IMR-90 (cell line): ENCODE data around the gene DCUN1D4. TPM values are rescaled to one million over a fixed set of nuclear protein-coding genes. Genes with fewer than 3 reads are reported as not detected.

Experiments
- ATAC-seq: fragments of 200-7000 bp; cut with Tn5 transposase; 2 replicates; pipeline ENCODE4 v1.9.1; 2020; ENCODE audit warnings: low read depth, mild to moderate bottlenecking, moderate library complexity
- BruUV-seq: library from RNA; stranded (reverse); fragments of 400-500 nt; replicated peaks from 2 replicates; lab custom pipeline; 2021; lab: Mats Ljungman, UMichigan
- CTCF ChIA-PET: fragments of 300-600 bp; formaldehyde crosslinking; extraction: SDS; loops from one replicate; lab custom pipeline; 2021; ENCODE audit warnings: antibody characterized with exemption; lab: Yijun Ruan, JAX
- POLR2A ChIA-PET: fragments of 300-600 bp; sonication (Branson Sonifier 250); formaldehyde crosslinking; loops from one replicate; lab custom pipeline; 2022; ENCODE audit warnings: antibody characterized with exemption; ENCODE audit not compliant: unreplicated experiment; lab: Charles Lee
- DNase-seq: peaks from one replicate; pipeline ENCODE4 v3.0.0; 2013
- H2AFZ ChIP-seq: replicated peaks from 2 replicates; pipeline ENCODE3; 2013; ENCODE audit warnings: low read length, mild to moderate bottlenecking; ENCODE audit not compliant: poor library complexity
- H2AK5ac ChIP-seq: 2 replicates; pipeline ENCODE4 v1.6.1; 2013; ENCODE audit warnings: low read depth, low read length, inconsistent platforms
- H2AK9ac ChIP-seq: replicated peaks from 2 replicates; pipeline ENCODE3; 2013; ENCODE audit warnings: mild to moderate bottlenecking, low read depth, low read length, moderate library complexity; ENCODE audit not compliant: poor library complexity
- H2BK120ac ChIP-seq: 2 replicates; pipeline ENCODE4 v1.6.1; 2013; ENCODE audit warnings: low read depth, low read length, inconsistent platforms
- H2BK15ac ChIP-seq: 3 replicates; pipeline ENCODE4 v1.6.1; 2013; ENCODE audit warnings: low read depth, low read length, inconsistent platforms
- H2BK20ac ChIP-seq: 2 replicates; pipeline ENCODE4 v1.6.1; 2013; ENCODE audit warnings: low read depth, mild to moderate bottlenecking, inconsistent platforms, low read length, moderate library complexity
- H2BK5ac ChIP-seq: 2 replicates; pipeline ENCODE4 v1.6.1; 2013; ENCODE audit warnings: mild to moderate bottlenecking, low read depth, low read length, inconsistent platforms; ENCODE audit not compliant: poor library complexity, severe bottlenecking
- H3K14ac ChIP-seq: replicated peaks from 2 replicates; pipeline ENCODE4 v1.6.1; 2013; ENCODE audit warnings: low read depth, low read length, inconsistent platforms
- H3K18ac ChIP-seq: 2 replicates; pipeline ENCODE4 v1.6.1; 2013; ENCODE audit warnings: low read depth, low read length, control low read depth
- H3K23ac ChIP-seq: 2 replicates; pipeline ENCODE4 v1.6.1; 2013; ENCODE audit warnings: low read depth, low read length, inconsistent platforms
- H3K27ac ChIP-seq: 2 replicates; pipeline ENCODE4 v1.5.1; 2013; ENCODE audit warnings: mild to moderate bottlenecking, control low read depth, low read length; ENCODE audit not compliant: insufficient read depth
- H3K27me3 ChIP-seq: 2 replicates; pipeline ENCODE4 v1.6.1; 2013; ENCODE audit warnings: low read length; ENCODE audit not compliant: control insufficient read depth, insufficient read depth
- H3K36me3 ChIP-seq: 2 replicates; pipeline ENCODE4 v1.6.1; 2013; ENCODE audit warnings: low read length, mixed read lengths; ENCODE audit not compliant: control insufficient read depth, insufficient read depth
- H3K4ac ChIP-seq: 2 replicates; pipeline ENCODE4 v1.6.1; 2013; ENCODE audit warnings: low read depth, low read length, inconsistent platforms
- H3K4me1 ChIP-seq: 2 replicates; pipeline ENCODE4 v1.6.1; 2013; ENCODE audit warnings: low read length, mixed read lengths; ENCODE audit not compliant: control insufficient read depth, insufficient read depth
- H3K4me2 ChIP-seq: 2 replicates; pipeline ENCODE4 v1.6.1; 2013; ENCODE audit warnings: low read depth, mild to moderate bottlenecking, control low read depth, low read length, moderate library complexity
- H3K4me3 ChIP-seq: 2 replicates; pipeline ENCODE4 v1.5.1; 2013; ENCODE audit warnings: low read depth, mild to moderate bottlenecking, control low read depth, low read length, moderate library complexity; ENCODE audit not compliant: insufficient read depth
- H3K56ac ChIP-seq: 2 replicates; pipeline ENCODE4 v1.6.1; 2013; ENCODE audit warnings: low read length, inconsistent platforms; ENCODE audit not compliant: insufficient read depth; ENCODE audit errors: extremely low read depth
- H3K79me1 ChIP-seq, 2 experiments: 2 replicates each; pipeline ENCODE4 v1.6.1; 2013; ENCODE audit warnings: low read length in 2 of 2, inconsistent platforms in 1 of 2, low read depth in 1 of 2
- H3K9ac ChIP-seq: 2 replicates; pipeline ENCODE4 v1.6.1; 2013; ENCODE audit warnings: low read depth, low read length, control low read depth
- H3K9me1 ChIP-seq: 2 replicates; pipeline ENCODE4 v1.6.1; 2013; ENCODE audit warnings: low read length, inconsistent platforms; ENCODE audit not compliant: insufficient read depth
- H3K9me3 ChIP-seq: 2 replicates; pipeline ENCODE4 v1.6.1; 2013; ENCODE audit warnings: low read length; ENCODE audit not compliant: control insufficient read depth, insufficient read depth
- H4K20me1 ChIP-seq: 2 replicates; pipeline ENCODE4 v1.6.1; 2013; ENCODE audit warnings: low read length, inconsistent platforms; ENCODE audit not compliant: insufficient read depth
- H4K5ac ChIP-seq: 2 replicates; pipeline ENCODE4 v1.6.1; 2013; ENCODE audit warnings: mild to moderate bottlenecking, low read depth, low read length, control low read depth
- H4K8ac ChIP-seq, 2 experiments: 2 replicates each; pipeline ENCODE4 v1.6.1; 2013; ENCODE audit warnings: low read depth in 2 of 2, low read length in 2 of 2, control low read depth in 1 of 2, inconsistent platforms in 1 of 2
- H4K91ac ChIP-seq: 2 replicates; pipeline ENCODE4 v1.6.1; 2013; ENCODE audit warnings: low read depth, low read length, inconsistent platforms; ENCODE audit not compliant: insufficient read depth
- BHLHE40 ChIP-seq: fragments of 150-350 bp; IDR thresholded peaks from 2 replicates; pipeline ENCODE4 v1.6.1; 2016; ENCODE audit warnings: mild to moderate bottlenecking, low read depth, low read length
- CEBPB ChIP-seq: IDR thresholded peaks from 2 replicates; pipeline ENCODE4 v1.6.1; 2012; ENCODE audit warnings: low read depth, low read length, improper control_type of control experiment
- CTCF ChIP-seq: conservative IDR thresholded peaks from 2 replicates; pipeline ENCODE4 v1.5.1; 2012; ENCODE audit warnings: mild to moderate bottlenecking, low read depth, low read length, improper control_type of control experiment
- ELK1 ChIP-seq: fragments of 150-350 bp; IDR thresholded peaks from 2 replicates; pipeline ENCODE4 v1.6.1; 2016; ENCODE audit warnings: low read depth, mild to moderate bottlenecking, low read length, moderate library complexity, borderline replicate concordance
- FOS ChIP-seq: fragments of 150-350 bp; IDR thresholded peaks from 2 replicates; pipeline ENCODE4 v1.6.1; 2016; ENCODE audit warnings: low read depth, low read length
- MAFK ChIP-seq: IDR thresholded peaks from 2 replicates; pipeline ENCODE4 v1.6.1; 2012; ENCODE audit warnings: low read depth, low read length, improper control_type of control experiment
- MAZ ChIP-seq: IDR thresholded peaks from 2 replicates; pipeline ENCODE4 v1.6.1; 2012; ENCODE audit warnings: low read depth, mild to moderate bottlenecking, low read length, improper control_type of control experiment, moderate library complexity, borderline replicate concordance
- MXI1 ChIP-seq: IDR thresholded peaks from 2 replicates; pipeline ENCODE4 v1.6.1; 2012; ENCODE audit warnings: low read depth, mild to moderate bottlenecking, low read length, moderate library complexity, borderline replicate concordance
- NFE2L2 ChIP-seq: fragments of 150-350 bp; IDR thresholded peaks from 2 replicates; pipeline ENCODE4 v1.6.1; 2016; ENCODE audit warnings: low read depth, mild to moderate bottlenecking, low read length
- POLR2A ChIP-seq: IDR thresholded peaks from 2 replicates; pipeline ENCODE4 v1.6.1; 2012; ENCODE audit warnings: mild to moderate bottlenecking, low read depth, low read length
- RAD21 ChIP-seq: IDR thresholded peaks from 2 replicates; pipeline ENCODE4 v1.6.1; 2012; ENCODE audit warnings: low read length, improper control_type of control experiment
- RCOR1 ChIP-seq: IDR thresholded peaks from 2 replicates; pipeline ENCODE4 v1.6.1; 2012; ENCODE audit warnings: mild to moderate bottlenecking, low read length, improper control_type of control experiment; ENCODE audit not compliant: insufficient replicate concordance
- SMC3 ChIP-seq: fragments of 150-350 bp; IDR thresholded peaks from 2 replicates; pipeline ENCODE4 v1.6.1; 2016; ENCODE audit warnings: low read depth, mild to moderate bottlenecking, antibody characterized with exemption, low read length, moderate library complexity
- USF2 ChIP-seq: fragments of 150-350 bp; IDR thresholded peaks from 2 replicates; pipeline ENCODE4 v1.6.1; 2017; ENCODE audit warnings: mild to moderate bottlenecking, antibody characterized with exemption, low read length, low read depth
- WGBS, 2 experiments: methylation state at CpG; one replicate each; pipeline versions ENCODE4 v1.1.5 to v1.1.7; 2013; ENCODE audit warnings: missing lambda C conversion rate in 2 of 2; ENCODE audit not compliant: insufficient read length in 1 of 2; ENCODE audit errors: extremely low coverage in 2 of 2; 5-methylcytosine and 5-hydroxymethylcytosine counted together
- dilution Hi-C: fragments of 300-500 bp; cut with HindIII; formaldehyde crosslinking; loops from one replicate; pipeline ENCODE4 v1.14.3; 2018; ENCODE audit warnings: low sequenced_read_pairs; ENCODE audit not compliant: unreplicated experiment
- in situ Hi-C: fragments of 300-500 bp; cut with MboI; formaldehyde crosslinking; loops from 3 replicates; pipeline ENCODE4 v1.14.3; 2019; ENCODE audit warnings: low sequenced_read_pairs, inconsistent platforms, mixed read lengths
- intact Hi-C: fragments of 100-400 bp; cut with micrococcal nuclease; formaldehyde crosslinking; loops from 2 replicates; pipeline ENCODE4 v1.10.0; 2022
- polyA plus RNA-seq, 3 experiments: library from polyadenylated mRNA; depleted of rRNA; stranded (reverse); fragments of >200 nt; gene quantifications; 2 replicates each; pipeline ENCODE4 v1.2.3, GENCODE V29; 2012; ENCODE audit warnings: low replicate concordance in 1 of 3
- total RNA-seq: library from RNA; depleted of rRNA; stranded (reverse); fragments of >200 nt; gene quantifications from 2 replicates; pipeline ENCODE4 v1.2.3, GENCODE V29; 2012

DCUN1D4 gene
- total and polyA plus RNA-seq, 2 of the 4 experiments (the other 2 are of a cell fraction) = 31.0 to 44.3 TPM

- Histone ChIP-seq H3K18ac (no peak overlapping the region), H4K8ac (no peak overlapping the region), H3K4me3 (no peak overlapping the region), H2BK120ac (no peak overlapping the region), H2AK5ac (no peak overlapping the region), H3K27me3 (no peaks in the 10 kb centered on the region; the same call in 1 of the 2 replicates), H3K4me1 (no peaks in the 10 kb centered on the region), H3K27ac (no peak overlapping the region), H3K14ac (no peak overlapping the region), H4K91ac (no peak overlapping the region), H2AFZ (no peak overlapping the region), H3K4me2 (no peak overlapping the region), H3K9me3 (no peaks in the 10 kb centered on the region), H3K9me1 (no peaks in the 10 kb centered on the region), H3K23ac (no peak overlapping the region), H2BK5ac (no peak overlapping the region), H3K79me1 (no peaks in the 10 kb centered on the region), H4K20me1 (no peaks in the 10 kb centered on the region), H2AK9ac (no peak overlapping the region), H4K5ac (no peak overlapping the region), H2BK15ac (no peak overlapping the region), H3K4ac (no peak overlapping the region), H3K9ac (no peak overlapping the region), H3K36me3 (no peaks in the 10 kb centered on the region), H3K56ac (no peak overlapping the region), H2BK20ac (no peak overlapping the region)
- in situ Hi-C loops (no loop called here), intact Hi-C loops (no loop called here), dilution Hi-C loops (no loop called here)
- no TSS peak for BruUV-seq
- DNase-seq (no peak), ATAC-seq (no peak)
- ChIA-PET CTCF (no interaction called here), POLR2A (no interaction called here)
- no peak for TF ChIP-seq SMC3
- TF ChIP-seq RAD21 = no peak
- no peak for TF ChIP-seq CEBPB
- no peak for TF ChIP-seq FOS
- TF ChIP-seq RCOR1 = no peak
- no peak for TF ChIP-seq BHLHE40
- TF ChIP-seq POLR2A = no peak
- no peak for TF ChIP-seq CTCF
- no peak for TF ChIP-seq ELK1
- no peak for TF ChIP-seq MAZ
- no peak for TF ChIP-seq NFE2L2
- TF ChIP-seq MAFK = no peak
- no peak for TF ChIP-seq USF2
- TF ChIP-seq MXI1 = no peak
- no CpG with 5 or more reads among the region's 1 CpG for WGBS, 2 experiments
These were observed 122.9 kb downstream of the DCUN1D4 start for GRCh38 chr4:51965862-51966261.
